Muscle layer of duodenum (tissue), 2 donors: ENCODE measurements around the gene KCNC1.

Source experiments
- H3K27ac ChIP-seq: one replicate; pipeline ENCODE4 v1.7.0; 2013; ENCODE audit warnings: mild to moderate bottlenecking, low read length
- H3K27me3 ChIP-seq: one replicate; pipeline ENCODE4 v1.7.0; 2013; ENCODE audit warnings: low read depth, mild to moderate bottlenecking, control low read depth, low read length
- H3K36me3 ChIP-seq, 2 donors: one replicate each; pipeline ENCODE4 v1.7.0; 2013; ENCODE audit warnings: low read length in 2 of 2, control low read depth in 1 of 2, mild to moderate bottlenecking in 1 of 2; ENCODE audit not compliant: insufficient read depth in 2 of 2, control insufficient read depth in 1 of 2
- H3K4me1 ChIP-seq, 2 donors: one replicate each; pipeline ENCODE4 v1.7.0; 2013; ENCODE audit warnings: low read length in 2 of 2, mild to moderate bottlenecking in 2 of 2, control low read depth in 1 of 2, moderate library complexity in 1 of 2; ENCODE audit not compliant: insufficient read depth in 2 of 2, control insufficient read depth in 1 of 2
- H3K4me3 ChIP-seq, 2 donors: one replicate each; pipeline ENCODE4 v1.7.0; 2013; ENCODE audit warnings: low read length in 2 of 2, low read depth in 1 of 2, mild to moderate bottlenecking in 1 of 2
- H3K9me3 ChIP-seq, 2 donors: one replicate each; pipeline ENCODE4 v1.7.0; 2013; ENCODE audit warnings: low read length in 2 of 2, control low read depth in 1 of 2, mild to moderate bottlenecking in 1 of 2; ENCODE audit not compliant: control insufficient read depth in 1 of 2
- donor health status: healthy.

Gene KCNC1

DNA sequence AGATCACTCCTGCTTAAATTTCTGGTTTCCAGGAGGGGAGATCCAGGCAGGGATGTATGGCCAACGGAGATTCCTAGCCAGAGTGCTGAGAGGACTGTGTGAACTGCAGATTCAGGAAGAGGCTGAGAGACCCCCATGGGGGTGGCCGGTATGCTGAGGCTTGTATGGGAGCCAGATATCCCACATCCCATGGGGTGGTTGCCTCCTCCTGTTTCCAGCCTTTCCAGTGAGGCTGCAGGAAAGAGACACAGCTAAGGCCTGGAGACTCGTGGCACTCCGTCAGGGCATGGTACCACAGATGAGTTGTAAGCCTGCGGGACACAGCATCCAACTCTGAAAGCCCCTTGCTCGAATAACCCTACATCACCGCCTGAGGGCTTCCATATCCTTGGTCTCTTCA is 16.6 kb upstream of the KCNC1 start:
- Histone ChIP-seq H3K4me1 (peaks cover 0 to 31% of the 10 kb centered on the region in 2 donors), H3K27me3 (peaks cover 62% of the 10 kb centered on the region), H3K36me3 (no peaks in the 10 kb centered on the region), H3K9me3 (no peaks in the 10 kb centered on the region), H3K4me3 (no peak overlapping the region), H3K27ac (no peak overlapping the region)

DNA sequence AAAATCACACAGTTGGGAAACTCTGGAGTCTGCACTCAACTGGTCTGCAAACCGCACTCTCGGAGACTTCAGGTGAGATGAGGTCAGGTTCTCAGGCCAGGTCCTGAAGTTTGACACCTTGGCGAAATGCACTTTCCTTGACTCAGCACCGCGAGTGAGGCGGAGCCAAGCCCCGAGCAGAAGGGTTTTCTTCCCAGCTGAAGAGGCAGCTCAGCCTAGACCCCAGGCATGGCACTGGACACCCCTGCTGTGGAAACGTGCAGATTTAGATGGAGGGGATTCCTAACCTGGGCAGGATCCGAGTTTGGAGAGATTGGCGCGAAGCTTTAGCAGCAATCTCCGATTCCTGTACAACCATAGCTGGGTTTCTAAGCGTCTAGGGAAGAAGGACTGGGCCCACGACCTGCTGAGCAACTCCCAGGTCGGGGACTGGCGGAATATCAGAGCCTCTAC is 16.0 kb upstream of the KCNC1 start:
- Histone ChIP-seq H3K36me3 (no peaks in the 10 kb centered on the region), H3K9me3 (no peaks in the 10 kb centered on the region), H3K4me3 (no peak overlapping the region), H3K27ac (no peak overlapping the region), H3K4me1 (peaks cover 0 to 31% of the 10 kb centered on the region in 2 donors), H3K27me3 (peaks cover 65% of the 10 kb centered on the region)

DNA sequence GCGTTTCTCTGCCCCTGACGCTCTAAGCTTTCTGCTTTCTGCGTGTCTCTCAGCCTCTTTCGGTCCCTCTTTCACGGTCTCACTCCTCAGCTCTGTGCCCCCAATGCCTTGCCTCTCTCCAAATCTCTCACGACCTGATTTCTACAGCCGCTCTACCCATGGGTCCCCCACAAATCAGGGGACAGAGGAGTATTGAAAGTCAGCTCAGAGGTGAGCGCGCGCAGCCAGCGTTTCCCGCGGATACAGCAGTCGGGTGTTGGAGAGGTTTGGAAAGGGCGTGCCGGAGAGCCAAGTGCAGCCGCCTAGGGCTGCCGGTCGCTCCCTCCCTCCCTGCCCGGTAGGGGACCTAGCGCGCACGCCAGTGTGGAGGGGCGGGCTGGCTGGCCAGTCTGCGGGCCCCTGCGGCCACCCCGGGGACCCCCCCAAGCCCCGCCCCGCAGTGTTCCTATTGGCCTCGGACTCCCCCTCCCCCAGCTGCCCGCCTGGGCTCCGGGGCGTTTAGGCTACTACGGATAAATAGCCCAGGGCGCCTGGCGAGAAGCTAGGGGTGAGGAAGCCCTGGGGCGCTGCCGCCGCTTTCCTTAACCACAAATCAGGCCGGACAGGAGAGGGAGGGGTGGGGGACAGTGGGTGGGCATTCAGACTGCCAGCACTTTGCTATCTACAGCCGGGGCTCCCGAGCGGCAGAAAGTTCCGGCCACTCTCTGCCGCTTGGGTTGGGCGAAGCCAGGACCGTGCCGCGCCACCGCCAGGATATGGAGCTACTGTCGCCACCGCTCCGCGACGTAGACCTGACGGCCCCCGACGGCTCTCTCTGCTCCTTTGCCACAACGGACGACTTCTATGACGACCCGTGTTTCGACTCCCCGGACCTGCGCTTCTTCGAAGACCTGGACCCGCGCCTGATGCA is 15.3 kb upstream of the KCNC1 start, which contains the start of gene MYOD1:
TSS of gene MYOD1 (plus strand) at position 544 of the 910 bp plus-strand sequence. CDS start at position 756, 212 bp downstream.
- no peaks in the 10 kb centered on the region for H3K9me3 ChIP-seq
- H3K27ac ChIP-seq, result no peak within 1 kb of the TSS
- H3K36me3 ChIP-seq, result no peaks in the 10 kb centered on the region
- no peak within 1 kb of the TSS for H3K4me3 ChIP-seq
- H3K27me3 ChIP-seq, result peaks cover 65% of the 10 kb centered on the region
- peaks cover 0 to 31% of the 10 kb centered on the region in 2 donors for H3K4me1 ChIP-seq

DNA sequence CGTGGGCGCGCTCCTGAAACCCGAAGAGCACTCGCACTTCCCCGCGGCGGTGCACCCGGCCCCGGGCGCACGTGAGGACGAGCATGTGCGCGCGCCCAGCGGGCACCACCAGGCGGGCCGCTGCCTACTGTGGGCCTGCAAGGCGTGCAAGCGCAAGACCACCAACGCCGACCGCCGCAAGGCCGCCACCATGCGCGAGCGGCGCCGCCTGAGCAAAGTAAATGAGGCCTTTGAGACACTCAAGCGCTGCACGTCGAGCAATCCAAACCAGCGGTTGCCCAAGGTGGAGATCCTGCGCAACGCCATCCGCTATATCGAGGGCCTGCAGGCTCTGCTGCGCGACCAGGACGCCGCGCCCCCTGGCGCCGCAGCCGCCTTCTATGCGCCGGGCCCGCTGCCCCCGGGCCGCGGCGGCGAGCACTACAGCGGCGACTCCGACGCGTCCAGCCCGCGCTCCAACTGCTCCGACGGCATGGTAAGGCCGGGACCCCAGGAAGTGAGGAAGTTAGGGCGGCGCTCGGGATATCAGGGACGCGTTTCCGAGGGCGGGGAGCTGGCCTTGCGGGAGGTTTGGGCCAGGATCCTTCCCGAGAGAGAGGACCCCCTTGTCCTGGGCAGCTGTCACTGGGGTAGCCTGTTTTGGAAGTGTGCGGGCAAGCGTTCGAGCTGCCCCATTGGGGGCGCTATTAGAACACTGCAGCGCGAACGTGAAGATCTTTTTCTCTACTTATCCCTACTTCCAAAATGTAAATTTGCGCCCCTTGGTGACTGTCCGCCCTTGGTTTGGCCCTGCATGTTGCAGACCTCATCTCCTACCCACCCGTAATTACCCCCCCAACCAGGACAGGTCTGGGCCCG is 14.4 kb upstream of the KCNC1 start:
- H3K4me3 ChIP-seq, result peak overlapping the region in 1 of 2 donors; percentile 4

DNA sequence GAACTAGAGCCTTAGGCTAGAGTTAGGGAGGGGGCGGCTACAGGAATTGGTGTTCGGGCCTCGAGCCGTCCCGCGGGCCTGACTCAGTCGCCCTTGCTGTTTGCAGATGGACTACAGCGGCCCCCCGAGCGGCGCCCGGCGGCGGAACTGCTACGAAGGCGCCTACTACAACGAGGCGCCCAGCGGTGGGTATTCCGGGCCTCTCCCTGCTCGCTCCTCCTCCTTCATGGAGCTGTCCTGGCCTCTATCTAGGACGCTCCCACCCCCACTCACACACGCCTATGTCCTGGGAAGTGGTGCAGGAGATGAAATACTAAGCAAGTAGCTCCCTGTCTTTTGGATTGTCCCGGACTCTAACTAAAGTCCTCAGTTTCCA is 13.8 kb upstream of the KCNC1 start:
- Histone ChIP-seq H3K4me3 (peak overlapping the region in 1 of 2 donors; percentile 4), H3K27ac (no peak overlapping the region), H3K36me3 (no peaks in the 10 kb centered on the region), H3K4me1 (peaks cover 0 to 31% of the 10 kb centered on the region in 2 donors), H3K27me3 (peaks cover 56% of the 10 kb centered on the region), H3K9me3 (no peaks in the 10 kb centered on the region)

More for the DNA sequence above, 14.4 kb upstream of the KCNC1 start:
- Histone ChIP-seq H3K9me3 (no peaks in the 10 kb centered on the region), H3K27ac (no peak overlapping the region), H3K36me3 (no peaks in the 10 kb centered on the region), H3K4me1 (peaks cover 0 to 31% of the 10 kb centered on the region in 2 donors), H3K27me3 (peaks cover 59% of the 10 kb centered on the region)

DNA sequence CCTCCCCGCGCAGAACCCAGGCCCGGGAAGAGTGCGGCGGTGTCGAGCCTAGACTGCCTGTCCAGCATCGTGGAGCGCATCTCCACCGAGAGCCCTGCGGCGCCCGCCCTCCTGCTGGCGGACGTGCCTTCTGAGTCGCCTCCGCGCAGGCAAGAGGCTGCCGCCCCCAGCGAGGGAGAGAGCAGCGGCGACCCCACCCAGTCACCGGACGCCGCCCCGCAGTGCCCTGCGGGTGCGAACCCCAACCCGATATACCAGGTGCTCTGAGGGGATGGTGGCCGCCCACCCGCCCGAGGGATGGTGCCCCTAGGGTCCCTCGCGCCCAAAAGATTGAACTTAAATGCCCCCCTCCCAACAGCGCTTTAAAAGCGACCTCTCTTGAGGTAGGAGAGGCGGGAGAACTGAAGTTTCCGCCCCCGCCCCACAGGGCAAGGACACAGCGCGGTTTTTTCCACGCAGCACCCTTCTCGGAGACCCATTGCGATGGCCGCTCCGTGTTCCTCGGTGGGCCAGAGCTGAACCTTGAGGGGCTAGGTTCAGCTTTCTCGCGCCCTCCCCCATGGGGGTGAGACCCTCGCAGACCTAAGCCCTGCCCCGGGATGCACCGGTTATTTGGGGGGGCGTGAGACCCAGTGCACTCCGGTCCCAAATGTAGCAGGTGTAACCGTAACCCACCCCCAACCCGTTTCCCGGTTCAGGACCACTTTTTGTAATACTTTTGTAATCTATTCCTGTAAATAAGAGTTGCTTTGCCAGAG is 13.2 kb upstream of the KCNC1 start:
- no peaks in the 10 kb centered on the region for H3K36me3 ChIP-seq
- H3K27me3 ChIP-seq, result peaks cover 50% of the 10 kb centered on the region
- H3K27ac ChIP-seq, result no peak overlapping the region
- no peaks in the 10 kb centered on the region for H3K9me3 ChIP-seq
- H3K4me3 ChIP-seq, result no peak overlapping the region
- H3K4me1 ChIP-seq, result peaks cover 0 to 31% of the 10 kb centered on the region in 2 donors

DNA sequence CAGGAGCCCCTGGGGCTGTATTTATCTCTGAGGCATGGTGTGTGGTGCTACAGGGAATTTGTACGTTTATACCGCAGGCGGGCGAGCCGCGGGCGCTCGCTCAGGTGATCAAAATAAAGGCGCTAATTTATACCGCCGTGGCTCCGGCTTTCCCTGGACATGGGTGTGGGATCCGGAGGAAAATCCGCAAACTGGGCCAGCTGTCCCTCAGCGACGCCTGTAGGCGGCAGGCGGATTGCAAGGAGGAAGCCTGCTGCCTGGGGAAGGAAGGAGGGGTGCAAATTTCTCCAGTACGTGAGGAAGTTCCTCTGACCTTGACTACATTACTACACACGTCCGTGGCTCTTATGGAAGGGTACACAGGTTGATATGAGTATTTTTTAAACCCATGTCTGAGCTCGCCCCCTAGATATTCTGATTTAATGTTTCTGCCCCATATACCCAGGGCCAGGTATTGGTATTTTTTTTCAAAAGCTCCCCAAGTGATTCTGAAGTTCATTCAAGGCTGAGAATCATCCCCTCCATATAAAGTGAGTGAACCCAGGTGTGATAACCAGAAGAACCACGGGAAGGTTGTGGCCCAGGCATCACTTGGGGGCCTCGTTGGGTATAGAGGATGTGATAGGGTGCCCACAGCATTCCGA is 12.5 kb upstream of the KCNC1 start:
- Histone ChIP-seq H3K4me1 (peaks cover 0 to 31% of the 10 kb centered on the region in 2 donors), H3K4me3 (no peak overlapping the region), H3K27me3 (peaks cover 50% of the 10 kb centered on the region), H3K9me3 (no peaks in the 10 kb centered on the region), H3K36me3 (no peaks in the 10 kb centered on the region), H3K27ac (no peak overlapping the region)

DNA sequence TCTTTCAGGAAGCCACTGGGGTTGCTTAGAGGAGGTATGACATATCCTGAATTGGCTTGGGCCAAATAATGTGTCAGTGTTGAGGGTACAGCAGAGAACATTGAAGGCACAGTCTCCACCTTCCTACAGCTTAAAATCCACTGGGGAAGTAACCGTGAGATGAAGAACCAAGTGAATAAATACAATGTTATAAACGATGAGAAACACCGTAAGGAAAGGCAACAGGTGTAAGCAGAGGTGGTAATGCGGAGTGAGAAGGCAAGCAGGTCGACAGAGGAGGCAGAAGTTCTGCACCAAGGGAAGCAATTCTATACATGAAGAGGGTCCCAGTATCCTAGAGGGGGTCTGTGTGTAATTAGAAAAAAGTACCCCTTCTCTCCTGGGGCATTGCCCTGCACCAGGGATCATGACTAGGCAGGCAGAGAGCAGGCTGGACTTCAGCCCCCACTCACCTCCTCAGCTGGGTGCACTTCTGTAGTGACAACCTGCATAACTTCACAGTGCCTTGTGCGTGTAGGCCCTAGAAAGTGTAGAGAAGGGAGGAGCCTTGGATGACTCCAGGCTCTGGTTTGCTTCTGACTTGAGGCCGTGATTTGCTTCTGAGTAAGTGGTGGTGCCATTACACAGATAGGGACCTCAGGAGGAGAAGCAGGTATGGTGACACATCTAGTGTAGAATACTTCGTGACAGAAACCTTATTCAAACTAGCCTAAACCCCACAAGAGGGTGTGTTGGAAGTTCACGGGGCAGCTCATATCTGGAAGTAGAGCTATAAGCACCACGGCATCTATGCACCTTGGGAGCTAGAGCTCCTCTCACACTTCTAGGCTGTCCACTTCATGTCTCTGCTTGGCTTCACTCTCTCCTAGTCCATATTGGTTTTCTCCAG is 10.3 kb upstream of the KCNC1 start:
- Histone ChIP-seq H3K27ac (no peak overlapping the region), H3K4me3 (no peak overlapping the region), H3K27me3 (peaks cover 35% of the 10 kb centered on the region), H3K9me3 (no peaks in the 10 kb centered on the region), H3K4me1 (peaks cover 0 to 28% of the 10 kb centered on the region in 2 donors), H3K36me3 (no peaks in the 10 kb centered on the region)

DNA sequence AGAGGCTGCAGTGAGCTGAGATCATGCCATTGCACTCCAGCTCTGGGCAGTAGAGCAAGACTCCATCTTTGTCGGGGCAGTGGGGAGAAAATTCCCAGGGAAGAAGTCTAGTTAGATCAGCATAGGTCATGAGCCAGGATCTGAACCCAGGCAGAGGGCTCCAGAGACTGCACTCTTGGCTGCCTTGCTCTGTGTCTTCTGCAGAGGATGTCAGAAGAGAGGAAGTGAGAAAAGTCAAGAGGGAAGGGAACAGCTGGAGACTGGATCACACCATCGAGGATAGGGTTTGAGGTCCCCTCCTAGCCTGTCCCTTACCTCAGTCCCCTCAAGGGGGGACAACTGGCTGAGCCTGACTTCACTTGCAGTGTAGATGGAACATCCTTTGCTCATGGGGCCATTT is 9.4 kb upstream of the KCNC1 start:
- Histone ChIP-seq H3K4me3 (no peak overlapping the region), H3K27ac (no peak overlapping the region), H3K9me3 (no peaks in the 10 kb centered on the region), H3K36me3 (no peaks in the 10 kb centered on the region), H3K4me1 (peaks cover 0 to 20% of the 10 kb centered on the region in 2 donors), H3K27me3 (peaks cover 33% of the 10 kb centered on the region)

DNA sequence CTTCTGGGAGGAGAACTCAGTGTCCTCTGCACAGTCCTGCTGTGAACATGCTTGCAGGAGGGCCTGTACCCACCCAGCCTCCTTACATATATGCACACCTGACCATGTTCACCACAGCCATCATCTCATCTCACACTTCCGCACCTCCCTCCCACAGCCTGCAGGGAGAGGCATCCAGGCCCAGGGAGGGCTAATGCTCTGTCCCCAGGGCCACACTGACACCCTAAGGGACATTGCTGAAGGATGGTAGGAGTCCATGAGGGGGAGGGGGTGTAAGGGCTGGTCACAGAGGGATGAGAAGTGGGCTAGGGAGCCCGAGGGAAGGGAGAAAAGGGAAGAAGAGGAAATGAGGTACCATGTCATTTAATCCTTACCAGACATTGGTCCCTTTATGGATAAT is 4.4 kb upstream of the KCNC1 start:
- no peak overlapping the region for H3K27ac ChIP-seq
- H3K27me3 ChIP-seq, result peaks cover 14% of the 10 kb centered on the region

More for the DNA sequence above, 4.4 kb upstream of the KCNC1 start:
- Histone ChIP-seq H3K4me1 (peaks cover 0 to 8% of the 10 kb centered on the region in 2 donors), H3K4me3 (no peak overlapping the region), H3K36me3 (no peaks in the 10 kb centered on the region), H3K9me3 (no peaks in the 10 kb centered on the region)
